Measurements from ENCODE around the gene DLK1. TPM values are rescaled to one million over a fixed set of nuclear protein-coding genes. Genes with fewer than 3 reads are reported as not detected.

The DLK1 gene
- total and polyA plus RNA-seq, 2 of the 13 experiments (the other 11 are each of a cell fraction or from before 2014, with no cell fraction given): 95.5 to 312 TPM

- no peaks in the 10 kb centered on the region for H3K9me3 ChIP-seq (ENCODE audit: low read length)
- H3K27me3 ChIP-seq (ENCODE audit: control insufficient read depth in 1 of 2, insufficient read depth in 2 of 2, low read length in 2 of 2): no peaks in the 10 kb centered on the region
- H4K20me1 ChIP-seq (ENCODE audit: insufficient read depth, low read length): no peaks in the 10 kb centered on the region
- H3K4me3 ChIP-seq (replicated peaks in 1 of 3; ENCODE audit: insufficient read depth in 1 of 3, low read depth in 2 of 3, low read length in 3 of 3): no peak overlapping the region
- H3K79me2 ChIP-seq (ENCODE audit: insufficient read depth, low read length): no peaks in the 10 kb centered on the region
- H3K27ac ChIP-seq (ENCODE audit: extremely low read length, insufficient read depth, low read length): no peak overlapping the region
- H3K4me1 ChIP-seq (ENCODE audit: insufficient read depth, low read length): peaks cover 70% of the 10 kb centered on the region
- no peak for DNase-seq (ENCODE audit: low spot score)
- ChIA-PET CTCF (ENCODE audit: low intra/inter-chr PET ratio, low total read pairs) (no interaction called here), POLR2A (interaction anchor here (0.7 to 1.1 kb wide), 3 partner anchors 9 to 343 kb away, joined by 3 to 5 read pairs (median 3); no protein-coding TSS in a partner anchor)
- BruUV-seq (replicated peaks): no TSS peak
- no peak for TF ChIP-seq ZNF816 (CRISPR knock-in tag; IDR thresholded peaks at IDR 0.05; ENCODE audit: borderline replicate concordance)
- 0 out of 2 replicates have a peak, but pooled peaks have one; percentile 38 for TF ChIP-seq MNT (IDR thresholded peaks at IDR 0.05)
- ATAC-seq: no peak
- 81% methylated on average over 6 of the region's 6 CpGs for WGBS (ENCODE audit: low lambda C conversion rate)
- no peak overlapping the region for H3K9ac ChIP-seq (ENCODE audit: insufficient read depth, low read depth, low read length)
- in situ Hi-C loops (cut with HindIII; ENCODE audit: extremely low pct_ligation_motif_present, low pct_unique_long_range_greater_than_20kb) (no loop called here), intact Hi-C loops (cut with micrococcal nuclease; ENCODE audit: unreplicated experiment) (no loop called here)
- H3K36me3 ChIP-seq (replicated peaks in 1 of 2; ENCODE audit: control insufficient read depth in 1 of 2, insufficient read depth in 2 of 2, low read length in 2 of 2): no peaks in the 10 kb centered on the region
- H2AFZ ChIP-seq (ENCODE audit: low read length): no peak overlapping the region
- no peak for FAIRE-seq
- H3K4me2 ChIP-seq (ENCODE audit: low read depth, low read length): no peak overlapping the region
These were observed 42.5 kb upstream of the DLK1 start for GRCh38 chr14:100684154-100684553.

GRCh38 chr14:100684961-100685360, 41.7 kb upstream of the DLK1 start:
- intact Hi-C loops (cut with micrococcal nuclease; ENCODE audit: unreplicated experiment) (no loop called here), in situ Hi-C loops (cut with HindIII; ENCODE audit: extremely low pct_ligation_motif_present, low pct_unique_long_range_greater_than_20kb) (no loop called here)
- Histone ChIP-seq H3K4me3 (replicated peaks in 1 of 3; ENCODE audit: insufficient read depth in 1 of 3, low read depth in 2 of 3, low read length in 3 of 3) (no peak overlapping the region), H3K4me2 (ENCODE audit: low read depth, low read length) (no peak overlapping the region), H3K9ac (ENCODE audit: insufficient read depth, low read depth, low read length) (no peak overlapping the region), H4K20me1 (ENCODE audit: insufficient read depth, low read length) (no peaks in the 10 kb centered on the region), H3K27me3 (ENCODE audit: control insufficient read depth in 1 of 2, insufficient read depth in 2 of 2, low read length in 2 of 2) (no peaks in the 10 kb centered on the region), H2AFZ (ENCODE audit: low read length) (no peak overlapping the region), H3K79me2 (ENCODE audit: insufficient read depth, low read length) (no peaks in the 10 kb centered on the region), H3K36me3 (replicated peaks in 1 of 2; ENCODE audit: control insufficient read depth in 1 of 2, insufficient read depth in 2 of 2, low read length in 2 of 2) (no peaks in the 10 kb centered on the region), H3K9me3 (ENCODE audit: low read length) (no peaks in the 10 kb centered on the region), H3K27ac (ENCODE audit: extremely low read length, insufficient read depth, low read length) (peak overlapping the region; percentile 4), H3K4me1 (ENCODE audit: insufficient read depth, low read length) (peaks cover 65% of the 10 kb centered on the region)
- FAIRE-seq (peak; percentile 21), ATAC-seq (no peak), DNase-seq (ENCODE audit: low spot score) (no peak)
- ChIA-PET POLR2A (interaction anchor here (0.7 to 1.1 kb wide), 3 partner anchors 8 to 344 kb away, joined by 3 to 5 read pairs (median 3); no protein-coding TSS in a partner anchor), CTCF (ENCODE audit: low intra/inter-chr PET ratio, low total read pairs) (no interaction called here)
- no TSS peak for BruUV-seq (replicated peaks)
- WGBS (ENCODE audit: low lambda C conversion rate): 26% methylated on average over 6 of the region's 6 CpGs
- TF ChIP-seq ZNF362 (CRISPR knock-in tag; IDR thresholded peaks at IDR 0.05; ENCODE audit: borderline replicate concordance) (peak; percentile 49; the same call in 1 of the 2 replicates), HDAC1 (CRISPR knock-in tag; IDR thresholded peaks at IDR 0.05) (no peak), ZNF3 (CRISPR knock-in tag; IDR thresholded peaks at IDR 0.05) (0 out of 2 replicates have a peak, but pooled peaks have one; percentile 21), ZNF770 (CRISPR knock-in tag; IDR thresholded peaks at IDR 0.05) (peak; percentile 94), TEAD3 (CRISPR knock-in tag; optimal IDR thresholded peaks at IDR 0.05; ENCODE audit: borderline replicate concordance) (peak; percentile 67), MED1 (CRISPR knock-in tag; IDR thresholded peaks at IDR 0.05) (peak; percentile 18; the same call in 1 of the 2 replicates), CEBPB (IDR thresholded peaks at IDR 0.05; ENCODE audit: borderline replicate concordance, low read depth, low read length) (peak; percentile 12; the same call in 1 of the 2 replicates), ZFYVE20 (CRISPR knock-in tag; IDR thresholded peaks at IDR 0.05; ENCODE audit: borderline replicate concordance, low read depth) (no peak), ATRX (CRISPR knock-in tag; IDR thresholded peaks at IDR 0.05; ENCODE audit: borderline replicate concordance) (no peak), ZNF746 (CRISPR knock-in tag; IDR thresholded peaks at IDR 0.05) (no peak), FOXA1 (IDR thresholded peaks at IDR 0.05) (no peak), FOXA1 (CRISPR knock-in tag; IDR thresholded peaks at IDR 0.05) (no peak), FOXP1 (IDR thresholded peaks at IDR 0.05) (no peak), FOXP1 (CRISPR knock-in tag; IDR thresholded peaks at IDR 0.05) (peak; percentile 51; the same call in 1 of the 2 replicates)
